HG03342 (cell line): Measurements from ENCODE around the gene HOXC11.

Source experiments
- ATAC-seq: cut with Tn5 transposase; IDR thresholded peaks from one replicate; pipeline ENCODE4 v1.9.1; 2021; ENCODE audit warnings: mild to moderate bottlenecking, moderate library complexity; ENCODE audit not compliant: unreplicated experiment

The HOXC11 gene

GRCh38 chr12:53983568-53983949 is 10.6 kb downstream of the HOXC11 start:
- ATAC-seq: no peak

GRCh38 chr12:53983950-53984572 is 11.1 kb downstream of the HOXC11 start:
- no peak for ATAC-seq

- ATAC-seq: peak; percentile 62
Measured at GRCh38 chr12:53984901-53985691, 12.2 kb downstream of the HOXC11 start, which contains the start of gene HOXC10. Gene HOXC10 (plus strand): TSS chr12:53985146. CDS start chr12:53985260, 114 bp downstream.

GRCh38 chr12:53985692-53985993 is 12.7 kb downstream of the HOXC11 start:
- ATAC-seq: no peak

- ATAC-seq: no peak
Measured at GRCh38 chr12:53985994-53986685, 13.2 kb downstream of the HOXC11 start.

- ATAC-seq: no peak
Measured at GRCh38 chr12:53986686-53987483, 14.0 kb downstream of the HOXC11 start.

GRCh38 chr12:53987787-53988230 is 14.9 kb downstream of the HOXC11 start:
- ATAC-seq: no peak

- no peak for ATAC-seq
Measured at GRCh38 chr12:53988541-53989226, 15.8 kb downstream of the HOXC11 start.

GRCh38 chr12:53989227-53990113 is 16.5 kb downstream of the HOXC11 start:
- no peak for ATAC-seq

GRCh38 chr12:53990311-53991076 is 17.6 kb downstream of the HOXC11 start:
- no peak for ATAC-seq

- no peak for ATAC-seq
Measured at GRCh38 chr12:53991077-53991460, 18.1 kb downstream of the HOXC11 start.

GRCh38 chr12:53992377-53992889 is 19.5 kb downstream of the HOXC11 start:
- no peak for ATAC-seq

- no peak for ATAC-seq
Measured at GRCh38 chr12:53993162-53994008, 20.5 kb downstream of the HOXC11 start.

- no peak for ATAC-seq
Measured at GRCh38 chr12:53994009-53994263, 21.0 kb downstream of the HOXC11 start.

GRCh38 chr12:53994264-53995001 is 21.5 kb downstream of the HOXC11 start:
- no peak for ATAC-seq

GRCh38 chr12:53995002-53995377 is 22.1 kb downstream of the HOXC11 start:
- no peak for ATAC-seq
